H1 (cell line): ENCODE measurements around the gene C20orf173. TPM values are rescaled to one million over a fixed set of nuclear protein-coding genes. Genes with fewer than 3 reads are reported as not detected.

ENCODE experiments used
- CTCF ChIA-PET: fragments of 300-600 bp; sonication (Branson Sonifier 250); formaldehyde crosslinking; loops from one replicate; lab custom pipeline; 2021; ENCODE audit not compliant: partially characterized antibody; lab: Charles Lee
- POLR2A ChIA-PET: fragments of 300-600 bp; sonication (Branson Sonifier 250); formaldehyde crosslinking; loops from one replicate; lab custom pipeline; 2021; ENCODE audit warnings: inconsistent platforms; ENCODE audit not compliant: partially characterized antibody; lab: Charles Lee
- DNase-seq, 2 experiments: peaks; one replicate each; pipeline versions ENCODE4 v3.0.0 to v3.0.0-alpha.2; 2010 to 2022; ENCODE audit warnings: low spot score in 2 of 2, low read depth in 1 of 2, mixed read lengths in 1 of 2
- FAIRE-seq: peaks from 2 replicates; lab custom pipeline; 2011; peaks lifted over from hg19 to GRCh38; lab: Jason Lieb, UNC
- H2AFZ ChIP-seq: 2 replicates; pipeline ENCODE4 v1.8.1; 2012; ENCODE audit warnings: low read length, inconsistent platforms
- H2AK5ac ChIP-seq: 2 replicates; pipeline ENCODE4 v1.6.1; 2013; ENCODE audit warnings: low read depth, low read length
- H2BK120ac ChIP-seq: replicated peaks from 2 replicates; pipeline ENCODE3; 2013; ENCODE audit warnings: low read depth, low read length, inconsistent platforms
- H2BK12ac ChIP-seq: 2 replicates; pipeline ENCODE4 v1.6.1; 2013; ENCODE audit warnings: low read depth, low read length
- H2BK15ac ChIP-seq: 2 replicates; pipeline ENCODE4 v1.6.1; 2013; ENCODE audit warnings: low read length
- H2BK20ac ChIP-seq: 2 replicates; pipeline ENCODE4 v1.6.1; 2013; ENCODE audit warnings: low read length
- H2BK5ac ChIP-seq: 2 replicates; pipeline ENCODE4 v1.6.1; 2013; ENCODE audit warnings: low read depth, low read length
- H3K14ac ChIP-seq: 2 replicates; pipeline ENCODE4 v1.6.1; 2013; ENCODE audit warnings: inconsistent platforms; ENCODE audit not compliant: insufficient read length
- H3K18ac ChIP-seq: 2 replicates; pipeline ENCODE4 v1.6.1; 2013; ENCODE audit warnings: low read length; ENCODE audit errors: extremely low read depth
- H3K23ac ChIP-seq: 2 replicates; pipeline ENCODE4 v1.6.1; 2013; ENCODE audit warnings: inconsistent platforms; ENCODE audit not compliant: insufficient read length
- H3K23me2 ChIP-seq: 2 replicates; pipeline ENCODE4 v1.6.1; 2013; ENCODE audit warnings: low read depth, low read length
- H3K27ac ChIP-seq: 2 replicates; pipeline ENCODE4 v1.6.1; 2011; ENCODE audit warnings: low read depth, low read length, inconsistent platforms
- H3K27me3 ChIP-seq, 4 experiments: replicated peaks in 1 of 4; 1 replicate in 1 of 4; 2 replicates in 3 of 4; pipeline versions ENCODE4 v1.6.1 to v1.8.1; 2011 to 2013; ENCODE audit warnings: low read length in 3 of 4, mild to moderate bottlenecking in 3 of 4, inconsistent platforms in 2 of 4, mixed read lengths in 2 of 4, moderate library complexity in 1 of 4; ENCODE audit not compliant: control insufficient read depth in 3 of 4, insufficient read depth in 3 of 4; ENCODE audit errors: extremely low read depth in 1 of 4
- H3K36me3 ChIP-seq, 4 experiments: 2 replicates each; pipeline versions ENCODE4 v1.6.1 to v1.8.1; 2011 to 2013; ENCODE audit warnings: mild to moderate bottlenecking in 4 of 4, low read length in 3 of 4, moderate library complexity in 2 of 4, control low read depth in 1 of 4, inconsistent platforms in 1 of 4; ENCODE audit not compliant: insufficient read depth in 4 of 4, control insufficient read depth in 2 of 4
- H3K4ac ChIP-seq: replicated peaks from 2 replicates; pipeline ENCODE3; 2013; ENCODE audit warnings: low read length, low read depth, mixed read lengths, inconsistent platforms; ENCODE audit not compliant: insufficient read length
- H3K4me1 ChIP-seq, 4 experiments: replicated peaks in 1 of 4; 1 replicate in 1 of 4; 2 replicates in 3 of 4; pipeline versions ENCODE4 v1.6.1 to v1.8.1; 2011 to 2013; ENCODE audit warnings: low read length in 3 of 4, inconsistent platforms in 2 of 4, mixed read lengths in 1 of 4; ENCODE audit not compliant: insufficient read depth in 4 of 4, control insufficient read depth in 3 of 4
- H3K4me2 ChIP-seq, 2 experiments: 2 replicates each; pipeline versions ENCODE4 v1.6.1 to v1.8.1; 2011 to 2013; ENCODE audit warnings: low read depth in 2 of 2, low read length in 2 of 2, control low read depth in 1 of 2, inconsistent platforms in 1 of 2, mild to moderate bottlenecking in 1 of 2; ENCODE audit not compliant: insufficient read depth in 1 of 2
- H3K4me3 ChIP-seq, 4 experiments: fragments of 200-600, 300-600 bp in 1 of 4; sonication (generic), shearing (Covaris generic), sonication (Bioruptor Twin) in 1 of 4; 2 replicates each; pipeline versions ENCODE4 v1.5.1 to v1.8.1; 2011 to 2016; ENCODE audit warnings: low read length in 4 of 4, low read depth in 3 of 4, control low read depth in 2 of 4, inconsistent platforms in 2 of 4, mild to moderate bottlenecking in 2 of 4, mixed read lengths in 1 of 4, moderate library complexity in 1 of 4; ENCODE audit not compliant: insufficient read depth in 2 of 4; ENCODE audit errors: extremely low read depth in 1 of 4
- H3K56ac ChIP-seq: replicated peaks from 2 replicates; pipeline ENCODE3; 2013; ENCODE audit warnings: low read depth, mild to moderate bottlenecking, mixed read lengths, low read length, inconsistent platforms; ENCODE audit not compliant: insufficient read length
- H3K79me1 ChIP-seq: 2 replicates; pipeline ENCODE4 v1.6.1; 2013; ENCODE audit warnings: low read depth, low read length, control low read depth
- H3K79me2 ChIP-seq, 2 experiments: 2 replicates each; pipeline versions ENCODE4 v1.6.1 to v1.8.1; 2012 to 2013; ENCODE audit warnings: low read length in 2 of 2, mild to moderate bottlenecking in 2 of 2, inconsistent platforms in 1 of 2; ENCODE audit not compliant: insufficient read depth in 2 of 2, control insufficient read depth in 1 of 2
- H3K9ac ChIP-seq, 4 experiments: replicated peaks in 1 of 4; 1 replicate in 1 of 4; 2 replicates in 3 of 4; pipeline versions ENCODE4 v1.6.1 to v1.8.1; 2011 to 2013; ENCODE audit warnings: low read depth in 3 of 4, low read length in 3 of 4, control low read depth in 2 of 4, mild to moderate bottlenecking in 2 of 4, moderate library complexity in 2 of 4, inconsistent platforms in 1 of 4; ENCODE audit errors: extremely low read depth in 1 of 4
- H3K9me3 ChIP-seq, 2 experiments: 2 replicates each; pipeline versions ENCODE4 v1.6.1 to v1.8.1; 2012 to 2013; ENCODE audit warnings: mild to moderate bottlenecking in 2 of 2, moderate library complexity in 2 of 2, control low read depth in 1 of 2, inconsistent platforms in 1 of 2, low read depth in 1 of 2, low read length in 1 of 2, mixed read lengths in 1 of 2; ENCODE audit not compliant: insufficient read depth in 2 of 2
- H4K20me1 ChIP-seq, 2 experiments: replicated peaks in 1 of 2; 2 replicates each; pipeline versions ENCODE3 to v1.8.1; 2011 to 2013; ENCODE audit warnings: inconsistent platforms in 2 of 2, low read length in 2 of 2, mild to moderate bottlenecking in 1 of 2; ENCODE audit not compliant: insufficient read depth in 2 of 2, control insufficient read depth in 1 of 2
- H4K5ac ChIP-seq: 2 replicates; pipeline ENCODE4 v1.6.1; 2013; ENCODE audit warnings: low read length, low read depth, mixed read lengths, inconsistent platforms; ENCODE audit not compliant: insufficient read length
- H4K8ac ChIP-seq: 2 replicates; pipeline ENCODE4 v1.8.0; 2013; ENCODE audit warnings: mild to moderate bottlenecking, moderate library complexity, low read length, inconsistent platforms; ENCODE audit not compliant: insufficient read depth; ENCODE audit errors: extremely low read depth
- H4K91ac ChIP-seq: replicated peaks from 2 replicates; pipeline ENCODE3; 2013; ENCODE audit warnings: low read length, mixed read lengths, inconsistent platforms; ENCODE audit not compliant: insufficient read length
- FOSL1 ChIP-seq: IDR thresholded peaks from 2 replicates; pipeline ENCODE4 v1.6.1; 2011; ENCODE audit warnings: mild to moderate bottlenecking, low read depth, low read length, moderate library complexity; ENCODE audit not compliant: insufficient read depth
- HDAC2 ChIP-seq, 2 experiments: fragments of 300-600 bp in 1 of 2; sonication (generic) in 1 of 2; IDR thresholded peaks; 2 replicates each; pipeline ENCODE4 v1.6.1; 2011 to 2012; ENCODE audit warnings: low read depth in 2 of 2, low read length in 2 of 2, mild to moderate bottlenecking in 2 of 2, moderate library complexity in 2 of 2, borderline replicate concordance in 1 of 2, inconsistent platforms in 1 of 2
- RNF2 ChIP-seq: fragments of 200-900, 300-1000 bp; sonication (generic); IDR thresholded peaks from 2 replicates; pipeline ENCODE4 v1.7.1; 2016; ENCODE audit warnings: borderline replicate concordance, low read depth, mild to moderate bottlenecking, antibody characterized with exemption, low read length; ENCODE audit not compliant: poor library complexity, severe bottlenecking; ENCODE audit errors: missing control alignments
- RXRA ChIP-seq: IDR thresholded peaks from 2 replicates; pipeline ENCODE4 v1.6.1; 2011; ENCODE audit warnings: low read depth, mild to moderate bottlenecking, low read length, moderate library complexity; ENCODE audit not compliant: insufficient read depth
- SAP30 ChIP-seq: fragments of 300-600 bp; sonication (generic); IDR thresholded peaks from 2 replicates; pipeline ENCODE4 v1.7.1; 2012; ENCODE audit warnings: low read length, moderate library complexity, mild to moderate bottlenecking, inconsistent platforms; ENCODE audit not compliant: insufficient read depth, insufficient replicate concordance
- SIN3A ChIP-seq, 2 experiments: IDR thresholded peaks in 1 of 2; conservative IDR thresholded peaks in 1 of 2; 2 replicates each; pipeline ENCODE4 v1.6.1; 2011 to 2012; ENCODE audit warnings: low read length in 2 of 2, improper control_type of control experiment in 1 of 2, low read depth in 1 of 2, mild to moderate bottlenecking in 1 of 2
- WGBS, 2 experiments: shearing (Covaris generic) in 1 of 2; methylation state at CpG; one replicate each; pipeline versions ENCODE4 v1.1.6 to v1.1.7; 2013 to 2015; ENCODE audit warnings: low lambda C conversion rate in 2 of 2, mixed read lengths in 2 of 2, inconsistent platforms in 1 of 2, low coverage in 1 of 2, missing lambda C conversion rate in 1 of 2; ENCODE audit not compliant: insufficient replicate concordance in 2 of 2, insufficient coverage in 1 of 2, insufficient read length in 1 of 2; ENCODE audit errors: extremely low coverage in 1 of 2, missing lambda C conversion rate in 1 of 2; 5-methylcytosine and 5-hydroxymethylcytosine counted together
- polyA plus RNA-seq, 7 experiments: library from polyadenylated mRNA; depleted of rRNA in 3 of 7; stranded (reverse) in 5 of 7; unstranded in 2 of 7; fragments of >200 nt in 5 of 7; fragments of 200-250 nt in 2 of 7; gene quantifications; 1 replicate in 5 of 7; 2 replicates in 1 of 7; 4 replicates in 1 of 7; pipeline versions ENCODE4 v1.2.1 to v1.2.3, GENCODE V29; 2011 to 2013; ENCODE audit warnings: missing spikeins in 2 of 7, mixed read lengths in 2 of 7
- total RNA-seq: library from RNA; stranded (reverse); fragmentation: NEBNext Ultra II Directional; extraction: Animal tissue kit (Norgen Biotek cat#: 25700); gene quantifications from 2 replicates; pipeline ENCODE4 v1.2.1, GENCODE V29; 2021
- TF ChIP-seq, protein P1 (sequence below): IDR thresholded peaks from 2 replicates; pipeline ENCODE4 v1.6.1; 2011; ENCODE audit warnings: low read depth, mild to moderate bottlenecking, low read length; ENCODE audit not compliant: insufficient read depth

The C20orf173 gene
- total and polyA plus RNA-seq, 2 of the 8 experiments (the other 6 are each of a cell fraction or from before 2014, with no cell fraction given), result not detected

DNA sequence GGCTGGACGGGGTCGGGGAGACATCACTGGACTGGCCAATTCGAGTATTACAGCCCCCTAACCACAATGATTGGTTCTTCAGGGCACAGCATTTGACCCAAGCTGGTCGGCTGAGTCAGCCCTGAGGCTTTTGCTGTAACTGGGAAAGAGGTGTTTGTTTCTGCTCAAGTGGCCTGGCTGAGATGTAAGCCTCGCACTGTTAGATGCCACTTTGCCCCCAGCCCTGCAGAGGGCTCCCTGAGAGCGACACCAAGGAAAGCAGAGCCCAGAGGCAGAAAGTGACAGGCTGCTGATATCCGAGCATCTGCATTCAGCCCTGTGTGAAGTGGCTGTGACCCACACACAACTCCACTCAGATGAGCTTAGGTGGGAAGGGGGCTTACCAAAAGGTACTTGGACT lies 31.8 kb upstream of the C20orf173 start:
- Histone ChIP-seq H3K4me3 (no peak overlapping the region), H3K18ac (no peak overlapping the region), H2BK5ac (no peak overlapping the region), H3K9ac (no peak overlapping the region), H3K56ac (no peak overlapping the region), H2BK12ac (no peak overlapping the region), H2BK20ac (no peak overlapping the region), H4K91ac (no peak overlapping the region), H3K79me1 (0 out of 2 replicates have a peak, but pooled peaks cover 3% of the 10 kb centered on the region), H2AFZ (no peak overlapping the region), H4K20me1 (peaks cover 0 to 4% of the 10 kb centered on the region in 2 experiments), H3K23me2 (no peaks in the 10 kb centered on the region), H3K4me2 (0 out of 4 replicates have a peak overlapping the region, but pooled peaks of 1 of the 2 experiments have one; percentile 0), H2BK15ac (no peak overlapping the region), H3K27me3 (no peaks in the 10 kb centered on the region), H3K79me2 (no peaks in the 10 kb centered on the region), H4K5ac (no peak overlapping the region), H3K27ac (no peak overlapping the region), H4K8ac (no peak overlapping the region), H2AK5ac (no peak overlapping the region), H3K4me1 (peaks cover 0 to 4% (median 2%) of the 10 kb centered on the region in 4 experiments; a peak in 4 of 7 replicates), H3K36me3 (peaks cover 1 to 6% (median 4%) of the 10 kb centered on the region in 4 experiments; a peak in 6 of 8 replicates), H3K14ac (no peak overlapping the region), H3K9me3 (no peaks in the 10 kb centered on the region), H2BK120ac (no peak overlapping the region), H3K23ac (no peak overlapping the region), H3K4ac (no peak overlapping the region)
- 42% methylated on average over 7 of the region's 7 CpGs; no CpG with 5 or more reads in 1 of the 2 experiments for WGBS, 2 experiments
- ChIA-PET POLR2A (interaction anchor here (1.0 to 3.1 kb wide), 4 partner anchors 10 to 176 kb away, joined by 3 to 13 read pairs (median 6); no protein-coding TSS in a partner anchor), CTCF (interaction anchor here (0.9 to 5.7 kb wide), 12 partner anchors 8 to 95 kb away, joined by 3 to 30 read pairs (median 4); partner anchors contain the start of gene ERGIC3)
- FAIRE-seq, result peak; percentile 50
- peak in 1 of 2 experiments; percentile 66 for DNase-seq
- TF ChIP-seq SIN3A (conservative IDR thresholded peaks at IDR 0.05 in 1 of 2, IDR thresholded peaks at IDR 0.05 in 1 of 2; ENCODE audit: low read depth in 1 of 2, low read length in 2 of 2), result peak in 1 of 2 experiments; percentile 46; a peak in 1 of 4 replicates
- no peak for TF ChIP-seq FOSL1
- 0 out of 4 replicates have a peak, but pooled peaks of 1 of the 2 experiments have one; percentile 74 for TF ChIP-seq HDAC2 (IDR thresholded peaks at IDR 0.05; ENCODE audit: borderline replicate concordance in 1 of 2, low read depth in 2 of 2, low read length in 2 of 2)
- no peak for TF ChIP-seq RNF2
- TF ChIP-seq, protein P1, sequence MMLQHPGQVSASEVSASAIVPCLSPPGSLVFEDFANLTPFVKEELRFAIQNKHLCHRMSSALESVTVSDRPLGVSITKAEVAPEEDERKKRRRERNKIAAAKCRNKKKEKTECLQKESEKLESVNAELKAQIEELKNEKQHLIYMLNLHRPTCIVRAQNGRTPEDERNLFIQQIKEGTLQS, result no peak
- TF ChIP-seq SAP30, result no peak
- TF ChIP-seq RXRA, result no peak
